Caco-2 (cell line): ENCODE measurements around the gene SLC22A6. TPM values are rescaled to one million over a fixed set of nuclear protein-coding genes. Genes with fewer than 3 reads are reported as not detected.
A peak's percentile ranks its signal among the peaks of the same experiment; 100 is the strongest.

ENCODE experiments used
- BruUV-seq: library from RNA; stranded (reverse); fragments of 400-500 nt; replicated peaks from 2 replicates; lab custom pipeline; 2021; lab: Mats Ljungman, UMichigan
- CTCF ChIA-PET: fragments of 300-600 bp; sonication (Branson Sonifier 250); formaldehyde crosslinking; loops from one replicate; lab custom pipeline; 2022; ENCODE audit warnings: antibody characterized with exemption; lab: Charles Lee
- POLR2A ChIA-PET: fragments of 300-600 bp; sonication (Branson Sonifier 250); formaldehyde crosslinking; loops from one replicate; lab custom pipeline; 2022; ENCODE audit warnings: antibody characterized with exemption; lab: Charles Lee
- DNase-seq, 2 experiments: peaks; one replicate each; pipeline versions ENCODE4 v3.0.0 to v3.0.0-alpha.2; 2020 to 2022
- H3K27me3 ChIP-seq: replicated peaks from 2 replicates; pipeline ENCODE4 v1.6.0; 2011; ENCODE audit warnings: low read length; ENCODE audit not compliant: control insufficient read depth, insufficient read depth
- H3K36me3 ChIP-seq: 2 replicates; pipeline ENCODE4 v1.5.1; 2011; ENCODE audit warnings: low read length; ENCODE audit not compliant: control insufficient read depth, insufficient read depth
- H3K4me1 ChIP-seq: fragments of 250-450 bp; sonication (Bioruptor Pico); 2 replicates; pipeline ENCODE4 v1.5.1; 2020; ENCODE audit warnings: mild to moderate bottlenecking
- H3K4me3 ChIP-seq: 2 replicates; pipeline ENCODE4 v1.5.1; 2011; ENCODE audit warnings: low read depth, mild to moderate bottlenecking, control low read depth, low read length
- H3K9me3 ChIP-seq: fragments of 250-450 bp; sonication (Bioruptor Pico); 2 replicates; pipeline ENCODE4 v1.5.1; 2020; ENCODE audit warnings: mild to moderate bottlenecking, moderate library complexity
- H3K27ac Mint-ChIP-seq: one replicate; pipeline ENCODE4 v1.8.0; 2022; ENCODE audit warnings: mixed read lengths; ENCODE audit not compliant: unreplicated experiment
- H3K27me3 Mint-ChIP-seq: one replicate; pipeline ENCODE4 v1.8.0; 2022; ENCODE audit warnings: mixed read lengths; ENCODE audit not compliant: insufficient read depth, unreplicated experiment
- H3K36me3 Mint-ChIP-seq: one replicate; pipeline ENCODE4 v1.8.0; 2022; ENCODE audit warnings: mild to moderate bottlenecking, mixed read lengths; ENCODE audit not compliant: insufficient read depth, unreplicated experiment
- H3K4me1 Mint-ChIP-seq: one replicate; pipeline ENCODE4 v1.8.0; 2022; ENCODE audit warnings: low read depth, mixed read lengths; ENCODE audit not compliant: unreplicated experiment
- H3K4me3 Mint-ChIP-seq: one replicate; pipeline ENCODE4 v1.8.0; 2022; ENCODE audit warnings: mild to moderate bottlenecking, moderate library complexity, mixed read lengths; ENCODE audit not compliant: unreplicated experiment
- H3K9me3 Mint-ChIP-seq: one replicate; pipeline ENCODE4 v1.8.0; 2022; ENCODE audit warnings: mixed read lengths; ENCODE audit not compliant: unreplicated experiment
- intact Hi-C: fragments of 100-400 bp; cut with micrococcal nuclease; formaldehyde crosslinking; loops from one replicate; pipeline ENCODE4 v1.10.0; 2022; ENCODE audit not compliant: unreplicated experiment
- total RNA-seq: library from RNA; stranded (reverse); gene quantifications from 2 replicates; pipeline ENCODE4 v1.2.3, GENCODE V29; 2022
- TF ChIP-seq, protein P1 (sequence below), 2 experiments: fragments of 200-600 bp in 1 of 2; IDR thresholded peaks; 1 replicate in 1 of 2; 2 replicates in 1 of 2; pipeline versions ENCODE4 v1.5.1 to v1.8.0; 2011 to 2022; ENCODE audit warnings: antibody characterized with exemption in 1 of 2, control low read depth in 1 of 2, inconsistent platforms in 1 of 2, low read depth in 1 of 2, low read length in 1 of 2, mild to moderate bottlenecking in 1 of 2, moderate library complexity in 1 of 2; ENCODE audit not compliant: insufficient read depth in 1 of 2, severe bottlenecking in 1 of 2, unreplicated experiment in 1 of 2

Gene SLC22A6
- total RNA-seq, 1 experiment from 2014 or later, result not detected

DNA sequence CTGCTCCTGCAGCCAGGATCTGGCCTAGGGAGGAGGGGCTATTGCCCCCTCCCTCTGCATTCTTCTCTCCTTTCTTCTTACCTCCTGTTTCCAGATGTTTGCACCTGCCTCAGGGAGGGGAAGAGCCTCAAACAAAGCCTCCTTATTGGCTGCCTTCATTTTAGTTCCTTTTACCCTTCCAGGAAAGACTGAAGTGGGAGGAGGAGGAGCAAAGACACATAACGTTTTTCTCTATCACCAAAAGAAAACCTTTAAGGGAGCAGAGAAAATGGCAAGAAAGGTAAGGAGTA, 50.3 kb downstream of the SLC22A6 start:
- BruUV-seq, result no TSS peak
- Mint-ChIP-seq H3K4me1 (peaks cover 8% of the 10 kb centered on the region), H3K36me3 (no peaks in the 10 kb centered on the region), H3K4me3 (no peak overlapping the region), H3K27ac (no peak overlapping the region), H3K9me3 (peaks cover 13% of the 10 kb centered on the region), H3K27me3 (no peaks in the 10 kb centered on the region)
- H3K4me1 ChIP-seq, result peaks cover 28% of the 10 kb centered on the region
- H3K36me3 ChIP-seq, result no peaks in the 10 kb centered on the region
- TF ChIP-seq, protein P1, sequence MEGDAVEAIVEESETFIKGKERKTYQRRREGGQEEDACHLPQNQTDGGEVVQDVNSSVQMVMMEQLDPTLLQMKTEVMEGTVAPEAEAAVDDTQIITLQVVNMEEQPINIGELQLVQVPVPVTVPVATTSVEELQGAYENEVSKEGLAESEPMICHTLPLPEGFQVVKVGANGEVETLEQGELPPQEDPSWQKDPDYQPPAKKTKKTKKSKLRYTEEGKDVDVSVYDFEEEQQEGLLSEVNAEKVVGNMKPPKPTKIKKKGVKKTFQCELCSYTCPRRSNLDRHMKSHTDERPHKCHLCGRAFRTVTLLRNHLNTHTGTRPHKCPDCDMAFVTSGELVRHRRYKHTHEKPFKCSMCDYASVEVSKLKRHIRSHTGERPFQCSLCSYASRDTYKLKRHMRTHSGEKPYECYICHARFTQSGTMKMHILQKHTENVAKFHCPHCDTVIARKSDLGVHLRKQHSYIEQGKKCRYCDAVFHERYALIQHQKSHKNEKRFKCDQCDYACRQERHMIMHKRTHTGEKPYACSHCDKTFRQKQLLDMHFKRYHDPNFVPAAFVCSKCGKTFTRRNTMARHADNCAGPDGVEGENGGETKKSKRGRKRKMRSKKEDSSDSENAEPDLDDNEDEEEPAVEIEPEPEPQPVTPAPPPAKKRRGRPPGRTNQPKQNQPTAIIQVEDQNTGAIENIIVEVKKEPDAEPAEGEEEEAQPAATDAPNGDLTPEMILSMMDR (IDR thresholded peaks at IDR 0.05; ENCODE audit: insufficient read depth in 1 of 2, low read depth in 1 of 2, low read length in 1 of 2, severe bottlenecking in 1 of 2, unreplicated experiment in 1 of 2), result no peak
- POLR2A ChIA-PET, result no interaction called here
- no peaks in the 10 kb centered on the region for H3K9me3 ChIP-seq
- CTCF ChIA-PET, result no interaction called here
- no peak overlapping the region for H3K4me3 ChIP-seq
- peak in 1 of 2 experiments; percentile 12 for DNase-seq
- H3K27me3 ChIP-seq, result no peaks in the 10 kb centered on the region
- intact Hi-C loops, result no loop called here

DNA sequence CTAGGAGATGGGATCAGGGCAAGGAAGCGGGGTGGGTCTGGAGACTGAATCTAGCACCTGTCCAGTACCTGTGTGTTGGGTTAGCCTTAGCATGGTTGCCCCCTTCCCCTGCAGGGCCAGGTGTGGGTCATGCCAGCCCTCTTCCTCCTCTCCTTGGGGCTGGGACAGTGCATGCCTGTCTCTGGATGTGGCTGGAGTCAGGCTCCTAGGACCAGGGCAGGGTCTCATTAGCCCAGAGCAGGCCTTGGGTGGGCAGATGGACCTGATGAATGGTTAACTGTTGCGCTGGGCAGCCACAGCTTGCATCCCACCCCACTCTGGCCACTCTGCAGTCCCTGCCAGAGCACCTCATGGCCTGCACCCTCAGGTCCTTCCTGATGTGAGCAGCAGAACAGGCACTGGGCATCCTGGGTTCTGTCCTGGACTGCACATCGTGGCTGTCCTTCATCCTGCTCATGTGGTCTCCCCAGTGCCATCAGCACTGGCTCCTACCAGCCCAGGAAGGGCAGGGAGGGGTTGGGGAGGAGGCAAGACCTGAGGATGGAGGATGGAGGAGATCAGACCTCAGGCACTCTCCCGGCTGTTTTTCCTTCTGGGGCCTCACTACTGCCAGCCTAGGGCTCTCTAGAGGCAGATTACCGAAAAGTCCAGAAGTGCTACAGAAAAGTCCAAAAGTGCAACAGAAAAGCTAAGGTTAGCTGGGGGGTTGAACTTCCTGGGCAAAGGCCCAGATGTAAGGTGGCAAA, 50.8 kb downstream of the SLC22A6 start:
- H3K4me3 ChIP-seq, result no peak overlapping the region
- peaks cover 8% of the 10 kb centered on the region for H3K4me1 Mint-ChIP-seq
- no TSS peak for BruUV-seq
- H3K27ac Mint-ChIP-seq, result no peak overlapping the region
- H3K4me1 ChIP-seq, result peaks cover 28% of the 10 kb centered on the region
- peaks cover 13% of the 10 kb centered on the region for H3K9me3 Mint-ChIP-seq
- peak in 1 of 2 experiments; percentile 17 for DNase-seq
- no peaks in the 10 kb centered on the region for H3K9me3 ChIP-seq
- no peaks in the 10 kb centered on the region for H3K27me3 Mint-ChIP-seq
- POLR2A ChIA-PET, result no interaction called here
- H3K36me3 Mint-ChIP-seq, result no peaks in the 10 kb centered on the region
- no peak overlapping the region for H3K4me3 Mint-ChIP-seq
- intact Hi-C loops, result no loop called here
- no peaks in the 10 kb centered on the region for H3K27me3 ChIP-seq
- TF ChIP-seq, protein P1 (IDR thresholded peaks at IDR 0.05; ENCODE audit: insufficient read depth in 1 of 2, low read depth in 1 of 2, low read length in 1 of 2, severe bottlenecking in 1 of 2, unreplicated experiment in 1 of 2), result no peak
- CTCF ChIA-PET, result no interaction called here
- H3K36me3 ChIP-seq, result no peaks in the 10 kb centered on the region

DNA sequence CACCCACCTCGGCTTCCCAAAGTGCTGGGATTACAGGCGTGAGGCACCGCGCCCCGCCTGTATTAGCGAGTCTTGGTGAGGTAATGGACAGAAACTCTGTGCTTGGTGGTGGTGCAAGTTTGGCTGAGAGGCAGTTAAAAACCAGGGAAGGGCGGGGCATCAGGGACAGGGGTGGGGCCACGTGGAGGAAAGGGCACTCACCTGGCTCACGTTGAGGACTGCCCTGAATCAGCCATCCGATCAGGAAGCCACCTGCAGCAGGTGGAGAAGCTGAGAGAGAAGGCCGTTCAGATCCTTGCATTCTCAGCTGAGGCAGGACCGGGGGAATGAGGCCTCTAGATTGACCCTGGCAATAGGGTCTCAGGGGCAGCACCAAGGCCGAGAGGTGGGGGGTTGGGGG, 51.5 kb downstream of the SLC22A6 start:
- BruUV-seq, result no TSS peak
- H3K9me3 Mint-ChIP-seq, result peaks cover 13% of the 10 kb centered on the region
- DNase-seq, result peak in 1 of 2 experiments; percentile 33
- ChIA-PET CTCF (no interaction called here), POLR2A (no interaction called here)
- TF ChIP-seq, protein P1 (IDR thresholded peaks at IDR 0.05; ENCODE audit: insufficient read depth in 1 of 2, low read depth in 1 of 2, low read length in 1 of 2, severe bottlenecking in 1 of 2, unreplicated experiment in 1 of 2), result no peak
- H3K27me3 ChIP-seq, result no peaks in the 10 kb centered on the region
- H3K4me3 Mint-ChIP-seq, result no peak overlapping the region
- H3K4me1 Mint-ChIP-seq, result peaks cover 9% of the 10 kb centered on the region
- H3K4me1 ChIP-seq, result peaks cover 31% of the 10 kb centered on the region
- H3K36me3 ChIP-seq, result no peaks in the 10 kb centered on the region
- no peaks in the 10 kb centered on the region for H3K9me3 ChIP-seq
- no peaks in the 10 kb centered on the region for H3K27me3 Mint-ChIP-seq
- intact Hi-C loops, result no loop called here
- no peaks in the 10 kb centered on the region for H3K36me3 Mint-ChIP-seq
- no peak overlapping the region for H3K4me3 ChIP-seq
- H3K27ac Mint-ChIP-seq, result no peak overlapping the region
